GM19397 (cell line): ENCODE measurements around the gene CCDC157.

Experiments
- ATAC-seq: cut with Tn5 transposase; IDR thresholded peaks from one replicate; pipeline ENCODE4 v1.9.1; 2021; ENCODE audit warnings: mild to moderate bottlenecking, moderate library complexity; ENCODE audit not compliant: unreplicated experiment

The CCDC157 gene

DNA sequence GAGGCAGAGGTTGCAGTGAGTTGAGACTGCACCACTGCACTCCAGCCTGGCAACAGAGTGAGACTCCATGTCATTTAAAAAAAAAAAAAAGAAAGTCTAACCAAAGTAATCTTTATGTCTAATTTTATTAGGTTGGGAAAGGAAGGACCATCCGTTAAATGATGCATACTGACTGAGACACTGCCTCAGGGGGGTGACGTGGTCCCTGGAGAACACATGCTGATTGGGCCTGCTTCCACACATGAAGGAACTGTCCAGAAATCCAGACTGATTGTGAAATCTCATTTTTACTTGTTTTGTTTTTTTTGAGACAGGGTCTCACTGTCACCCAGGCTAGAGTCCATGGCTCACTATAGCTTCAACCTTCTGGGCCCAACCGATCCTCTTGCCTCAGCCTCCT lies 5.6 kb upstream of the CCDC157 start:
- no peak for ATAC-seq

DNA sequence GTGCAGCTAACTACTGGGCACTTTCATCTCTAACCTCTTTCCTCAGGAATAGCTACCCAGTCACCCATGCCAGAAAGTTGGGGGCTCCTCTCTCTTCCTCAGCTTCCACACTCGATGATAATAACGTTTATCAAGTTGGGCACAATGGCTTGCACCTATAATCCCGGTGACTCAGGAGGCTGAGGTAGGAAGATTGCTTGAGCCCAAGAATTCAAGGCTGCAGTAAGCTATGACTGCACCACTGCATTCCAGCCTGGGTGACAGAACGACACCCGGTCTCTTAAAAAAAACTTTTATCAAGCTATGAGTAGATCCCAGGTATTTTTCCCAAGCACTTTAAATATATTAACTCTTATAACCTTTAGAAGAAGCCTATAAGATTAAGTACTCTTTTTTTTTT lies 2.2 kb upstream of the CCDC157 start:
- no peak for ATAC-seq

DNA sequence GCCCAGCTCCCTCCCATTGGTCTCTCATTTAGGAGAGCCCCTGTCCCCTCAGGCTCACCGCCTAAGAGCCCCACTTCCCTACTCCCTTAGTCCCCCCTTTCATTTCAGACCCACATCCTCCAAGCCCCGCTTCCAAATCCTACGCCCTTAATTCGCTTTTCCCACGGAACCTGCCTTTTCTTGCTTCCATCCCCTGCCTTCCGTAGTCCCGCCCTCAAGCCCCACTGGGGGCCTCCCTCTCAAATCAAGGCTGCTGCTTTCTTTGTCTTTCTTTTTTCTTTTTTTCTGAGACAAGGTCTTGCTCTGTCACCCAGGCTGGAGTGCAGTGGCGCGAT lies 396 bp downstream of the CCDC157 start:
- ATAC-seq = no peak

GRCh38 chr22:30357650-30358215 lies 926 bp downstream of the CCDC157 start:
- ATAC-seq = no peak

GRCh38 chr22:30358541-30358940 lies 1.7 kb downstream of the CCDC157 start:
- no peak for ATAC-seq

DNA sequence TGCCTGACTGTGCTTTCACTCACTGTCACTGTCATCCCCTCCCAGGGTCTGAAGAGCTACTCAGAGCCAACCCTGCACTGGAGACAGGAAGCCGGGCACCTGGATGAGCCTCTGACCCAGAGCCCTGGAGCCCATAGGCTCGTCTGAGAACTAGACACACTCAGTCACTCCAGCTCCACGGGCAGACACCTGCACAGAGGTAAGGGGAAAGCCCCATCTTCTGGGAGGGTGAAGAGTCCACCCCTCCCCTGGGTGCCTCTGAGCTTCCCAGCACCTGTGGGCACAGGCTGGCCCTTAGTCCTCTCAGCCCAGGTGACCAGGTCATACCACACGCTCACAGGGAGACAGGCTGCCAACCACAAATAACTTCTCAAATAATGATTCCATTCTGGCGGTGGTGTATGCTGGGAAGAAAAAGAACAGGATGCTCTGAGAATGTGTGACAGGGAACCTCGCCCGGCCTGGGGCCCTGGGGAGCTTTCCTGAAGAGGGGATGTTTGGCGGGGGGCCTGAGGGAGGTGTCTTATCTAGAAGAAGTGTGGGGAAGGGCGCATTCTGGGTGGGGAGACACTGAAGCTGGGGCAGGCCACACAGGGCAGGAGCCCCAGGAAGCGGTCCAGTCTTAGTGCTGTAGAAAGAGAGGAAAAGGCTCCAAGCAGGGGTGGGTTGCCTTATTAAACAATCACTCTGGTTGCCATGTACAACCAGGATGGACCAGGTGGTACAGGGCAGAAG lies 5.3 kb downstream of the CCDC157 start:
- ATAC-seq = no peak

DNA sequence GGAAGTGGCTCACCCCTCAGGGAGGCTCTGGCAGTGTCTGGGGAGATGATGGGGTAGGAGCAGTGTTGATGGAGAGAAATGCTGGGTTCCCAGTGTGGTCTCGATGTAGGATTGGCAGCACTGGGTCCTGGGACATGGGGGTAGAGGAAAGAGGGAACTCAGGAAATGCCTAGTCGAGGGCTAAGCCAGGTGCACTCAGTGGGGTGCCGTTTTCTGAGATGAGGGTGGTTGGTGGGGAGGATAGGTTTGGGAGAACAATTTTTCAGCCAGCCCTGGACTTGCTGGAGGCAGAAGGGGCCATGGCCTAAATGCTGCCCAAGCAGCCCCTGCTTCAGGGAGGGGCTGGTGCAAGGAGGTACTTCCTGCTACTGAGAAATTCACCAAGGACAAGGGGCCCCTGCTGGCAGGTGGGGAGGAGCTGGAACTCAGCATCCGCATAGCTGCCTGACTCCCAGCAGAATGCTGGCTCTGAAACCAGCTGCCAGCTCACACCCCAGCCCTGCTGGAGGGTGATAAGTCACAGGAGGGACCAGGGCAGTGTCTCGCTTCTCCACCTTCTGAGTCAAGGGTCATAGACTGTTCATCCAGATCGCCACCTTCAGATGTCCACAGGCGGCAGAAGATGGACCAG lies 6.0 kb downstream of the CCDC157 start:
- no peak for ATAC-seq

DNA sequence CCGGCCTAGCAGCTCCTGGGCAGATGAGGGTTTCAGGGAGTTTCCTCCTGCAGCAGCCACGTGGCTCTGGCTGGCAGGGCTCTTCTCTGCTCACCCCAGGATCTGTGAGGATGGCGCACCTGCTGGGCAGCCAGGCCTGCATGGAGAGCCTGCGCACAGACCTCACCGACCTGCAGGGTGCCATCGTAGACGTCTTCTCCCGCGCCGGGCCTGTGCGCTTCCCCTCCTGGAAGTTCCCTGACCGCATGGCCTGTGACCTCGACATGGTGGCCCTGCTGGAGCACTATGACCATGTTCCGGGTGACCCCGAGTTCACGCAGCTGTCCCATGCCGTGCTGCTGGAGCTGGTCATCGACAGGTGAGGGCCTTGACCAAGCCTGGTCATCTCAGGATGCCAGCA lies 9.1 kb downstream of the CCDC157 start:
- no peak for ATAC-seq

DNA sequence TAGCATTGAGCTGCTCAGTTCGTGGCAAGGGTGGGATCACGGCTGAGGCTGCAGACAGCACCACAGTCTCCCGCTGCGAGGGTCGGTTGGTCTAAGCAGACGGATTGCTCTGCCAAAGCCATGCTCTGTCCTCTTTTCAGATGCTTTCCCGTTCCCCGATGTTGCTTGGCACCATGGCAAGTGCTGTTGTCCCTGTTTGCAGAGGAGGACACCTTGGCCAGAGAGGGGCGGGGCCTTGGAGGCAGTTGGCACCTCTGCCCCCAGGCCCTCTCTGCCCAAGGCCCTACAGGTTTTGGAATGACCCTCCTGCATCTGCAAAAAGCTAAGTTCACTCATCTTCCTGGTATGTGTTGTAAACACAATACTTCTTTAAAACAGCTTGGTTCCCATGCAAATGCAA lies 11.6 kb downstream of the CCDC157 start:
- no peak for ATAC-seq

DNA sequence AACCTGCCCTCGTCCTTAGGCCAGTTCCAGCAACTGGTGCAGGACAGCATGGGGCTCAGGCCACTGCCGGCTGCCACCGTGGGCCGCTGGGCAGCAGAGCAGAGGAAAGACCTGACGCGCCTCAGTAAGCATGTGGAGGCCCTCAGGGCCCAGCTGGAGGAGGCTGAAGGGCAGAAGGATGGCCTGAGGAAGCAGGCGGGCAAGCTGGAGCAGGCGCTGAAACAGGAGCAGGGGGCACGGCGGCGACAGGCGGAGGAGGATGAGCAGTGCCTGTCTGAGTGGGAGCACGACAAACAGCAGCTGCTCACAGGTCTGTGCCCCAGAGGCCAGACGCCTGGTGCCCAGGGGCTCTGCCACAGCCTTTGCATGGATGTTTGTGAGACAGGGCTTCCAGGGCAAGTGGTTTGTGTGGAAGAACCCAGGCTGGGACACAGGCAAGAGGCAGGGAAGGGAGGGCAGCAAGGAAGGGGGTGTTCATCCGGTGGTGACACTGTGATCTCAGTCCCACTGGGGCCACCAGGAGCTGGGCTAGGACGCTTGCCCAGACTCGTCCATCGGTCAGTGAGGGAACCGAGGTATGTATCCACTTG lies 13.9 kb downstream of the CCDC157 start:
- no peak for ATAC-seq

- ATAC-seq = no peak
These were observed 14.5 kb downstream of the CCDC157 start for GRCh38 chr22:30371321-30371720.

DNA sequence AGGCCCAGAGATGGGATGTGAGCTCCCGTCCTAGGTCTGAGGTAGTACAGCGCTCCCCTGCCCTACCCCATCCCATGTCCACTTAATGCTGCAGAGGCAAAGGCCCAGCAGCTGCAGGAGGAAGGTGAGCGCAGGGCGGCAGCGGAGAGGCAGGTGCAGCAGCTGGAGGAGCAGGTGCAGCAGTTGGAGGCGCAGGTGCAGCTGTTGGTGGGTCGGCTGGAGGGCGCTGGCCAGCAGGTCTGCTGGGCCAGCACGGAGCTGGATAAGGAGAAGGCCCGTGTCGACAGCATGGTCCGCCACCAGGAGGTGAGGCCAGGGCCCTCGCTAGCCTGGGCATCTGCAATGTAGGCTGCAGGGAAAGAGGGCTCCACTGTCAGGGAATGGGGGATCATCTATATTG lies 15.2 kb downstream of the CCDC157 start:
- ATAC-seq = no peak

DNA sequence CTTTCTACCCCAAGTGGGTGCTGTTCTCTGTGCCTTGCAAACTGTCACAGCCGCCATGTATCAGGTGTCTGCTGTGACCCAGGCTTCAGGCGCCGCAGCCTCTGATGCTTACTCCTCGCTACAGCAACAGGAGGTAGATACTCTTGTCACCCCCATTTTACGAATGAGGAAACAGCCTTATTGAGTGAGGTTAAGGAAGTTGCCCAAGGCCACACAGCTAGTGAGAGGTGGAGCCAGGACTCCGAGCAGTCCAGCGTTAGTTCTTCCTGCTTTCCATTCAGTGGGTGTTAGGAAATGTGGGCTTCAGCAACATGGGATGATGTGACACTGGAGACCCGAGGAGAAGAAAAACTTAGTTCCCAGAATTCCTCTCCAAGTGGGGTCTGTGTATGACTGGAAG lies 16.1 kb downstream of the CCDC157 start:
- ATAC-seq = no peak

DNA sequence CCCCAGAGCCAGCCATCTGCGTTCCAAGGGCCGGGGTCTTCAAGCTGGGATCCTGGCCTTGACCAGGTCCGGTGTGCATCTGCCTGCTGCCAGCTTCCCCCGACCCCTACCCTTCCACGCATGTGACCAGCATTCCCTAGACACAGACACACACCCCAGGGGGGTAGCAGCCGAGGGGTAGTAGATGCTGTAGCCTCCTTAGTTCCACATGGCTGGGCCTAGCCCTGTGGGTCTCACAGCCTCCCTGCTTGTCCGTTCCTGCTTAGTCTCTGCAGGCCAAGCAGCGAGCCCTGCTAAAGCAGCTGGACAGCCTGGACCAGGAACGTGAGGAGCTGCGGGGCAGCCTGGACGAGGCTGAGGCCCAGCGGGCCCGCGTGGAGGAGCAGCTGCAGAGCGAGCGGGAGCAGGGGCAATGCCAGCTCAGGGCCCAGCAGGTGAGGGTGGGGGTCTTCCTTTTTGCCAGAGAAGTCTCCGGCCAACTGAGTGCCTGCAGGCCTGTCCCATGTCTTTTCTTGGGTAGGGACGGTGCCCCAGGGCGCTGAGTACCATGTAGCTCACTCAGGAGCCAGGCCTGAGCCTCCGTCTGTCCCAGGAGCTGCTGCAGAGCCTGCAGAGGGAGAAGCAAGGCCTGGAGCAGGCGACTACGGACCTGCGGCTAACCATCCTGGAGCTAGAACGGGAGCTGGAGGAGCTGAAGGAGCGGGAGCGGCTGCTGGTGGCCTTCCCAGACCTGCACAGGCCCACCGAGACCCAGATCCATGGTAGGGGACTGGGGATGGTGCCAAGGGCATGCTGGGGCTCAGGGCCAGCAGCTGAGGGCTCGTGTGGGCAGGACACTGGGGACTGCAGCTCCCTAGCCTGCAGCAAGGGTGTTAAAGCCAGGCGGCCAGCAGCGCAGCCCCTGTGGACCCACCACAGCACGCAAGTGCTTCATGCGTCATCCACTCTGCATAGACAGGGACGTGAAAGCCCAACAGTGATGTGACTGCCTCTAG lies 16.8 kb downstream of the CCDC157 start:
- no peak for ATAC-seq

DNA sequence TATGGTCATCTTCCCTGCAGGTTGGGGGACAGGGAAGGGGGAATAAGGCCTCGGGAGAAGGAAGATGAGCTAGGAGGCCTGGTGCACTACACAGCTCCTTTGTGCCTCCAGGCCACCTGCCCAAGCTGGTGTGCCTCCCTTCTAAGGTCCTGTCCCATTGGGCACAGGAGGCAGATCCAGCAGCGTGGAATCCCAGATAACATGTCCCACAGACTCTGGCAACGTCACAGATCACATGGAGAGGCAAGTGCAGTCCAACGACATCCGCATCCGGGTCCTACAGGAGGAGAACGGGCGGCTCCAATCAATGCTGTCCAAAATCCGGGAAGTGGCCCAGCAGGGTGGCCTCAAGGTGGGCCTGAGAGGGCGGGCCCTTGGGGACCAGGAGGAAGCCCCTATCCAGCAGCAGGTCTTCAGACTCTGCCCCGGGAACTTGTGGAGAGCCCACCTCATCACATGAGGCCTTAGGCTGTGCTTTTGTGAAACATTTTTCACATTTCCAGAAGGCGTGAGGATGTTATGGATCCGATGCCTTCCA lies 18.6 kb downstream of the CCDC157 start:
- ATAC-seq = no peak

GRCh38 chr22:30380011-30380410 lies 23.2 kb downstream of the CCDC157 start:
- no peak for ATAC-seq

GRCh38 chr22:30381264-30381663 lies 24.5 kb downstream of the CCDC157 start:
- ATAC-seq = no peak

DNA sequence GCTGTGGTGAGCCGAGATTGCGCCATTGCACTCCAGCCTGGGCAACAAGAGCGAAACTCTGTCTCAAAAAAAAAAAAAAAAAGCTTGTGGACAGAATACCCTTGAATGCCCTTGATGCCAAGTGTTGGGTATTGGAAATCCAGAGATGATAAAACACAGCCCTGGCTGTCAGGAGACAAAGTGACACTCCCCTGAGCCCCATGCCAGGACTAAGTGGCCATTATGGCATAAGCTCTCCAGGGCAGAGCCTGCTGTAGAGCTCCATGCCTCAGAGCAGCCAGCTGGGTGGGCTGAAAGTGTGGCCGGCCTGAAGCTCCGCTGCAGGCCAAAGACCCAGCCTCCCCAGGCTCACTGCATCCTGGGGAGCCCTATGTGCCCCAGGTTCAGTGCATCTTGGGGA lies 25.5 kb downstream of the CCDC157 start:
- ATAC-seq = no peak

GRCh38 chr22:30383061-30383460 lies 26.3 kb downstream of the CCDC157 start:
- no peak for ATAC-seq

- no peak for ATAC-seq
These were observed 29.1 kb downstream of the CCDC157 start for GRCh38 chr22:30385942-30386341.

DNA sequence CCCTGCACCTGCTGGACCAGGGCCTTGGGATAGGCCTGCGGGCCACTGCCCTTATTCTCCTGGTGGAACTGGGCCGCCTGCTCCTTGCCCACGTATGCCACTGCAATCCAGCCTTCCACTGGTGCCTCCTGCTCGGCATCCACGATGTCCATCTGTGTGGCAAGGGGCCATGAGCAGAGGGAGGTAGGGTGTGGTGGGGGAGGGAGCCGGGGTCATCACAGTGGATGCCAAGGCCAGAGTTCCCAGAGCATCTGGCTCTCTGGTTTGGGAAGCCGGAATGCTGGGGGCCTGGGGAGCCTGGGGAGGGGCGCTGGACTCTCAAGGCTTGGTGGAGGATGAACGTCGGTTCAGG lies 29.8 kb downstream of the CCDC157 start:
- ATAC-seq = no peak
